Left ventricle myocardium superior (tissue), 1 donor: ENCODE results near the gene ACTG1. TPM values are rescaled to one million over a fixed set of nuclear protein-coding genes. Genes with fewer than 3 reads are reported as not detected.
"Not testable (repeated sequence)": the region's sequence is repeated elsewhere in the genome, so short reads cannot be mapped to it uniquely, and the experiment has no call there.

Source experiments
- ATAC-seq: fragments of 200-7000 bp; cut with Tn5 transposase; one replicate; pipeline ENCODE4 v1.9.1; 2020; ENCODE audit warnings: mild to moderate bottlenecking, moderate library complexity
- DNase-seq: peaks from one replicate; pipeline ENCODE4 v3.0.0-alpha.2; 2020
- intact Hi-C: fragments of 100-400 bp; cut with micrococcal nuclease; formaldehyde crosslinking; loops from one replicate; pipeline ENCODE4 v1.11.0; 2022
- total RNA-seq: library from RNA; stranded (reverse); fragmentation: NEBNext Ultra II Directional; extraction: Animal tissue kit (Norgen Biotek cat#: 25700); gene quantifications from one replicate; pipeline ENCODE4 v1.2.1, GENCODE V29; 2021
- donor health status: DM: no; HTN: yes; CAD: no; lungs with severe emphysema.

Gene ACTG1
- total RNA-seq, 1 donor from 2014 or later: 357 TPM

DNA sequence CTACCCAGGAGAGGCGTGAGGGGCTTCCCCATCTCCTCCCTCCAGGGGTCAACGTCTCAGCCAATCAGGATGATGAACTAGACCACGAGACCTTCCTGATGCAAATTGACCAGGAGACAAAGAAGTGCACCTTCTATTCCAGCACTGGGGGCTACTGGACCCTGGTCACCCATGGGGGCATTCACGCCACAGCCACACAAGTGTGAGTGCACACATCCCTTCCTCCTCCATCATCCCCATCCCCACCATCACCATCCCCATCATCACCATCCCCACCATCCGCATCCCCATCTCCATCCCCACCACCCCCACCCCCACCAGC lies 22.4 kb upstream of the ACTG1 start:
- DNase-seq (no peak), ATAC-seq (no peak)
- intact Hi-C loops: no loop called here

DNA sequence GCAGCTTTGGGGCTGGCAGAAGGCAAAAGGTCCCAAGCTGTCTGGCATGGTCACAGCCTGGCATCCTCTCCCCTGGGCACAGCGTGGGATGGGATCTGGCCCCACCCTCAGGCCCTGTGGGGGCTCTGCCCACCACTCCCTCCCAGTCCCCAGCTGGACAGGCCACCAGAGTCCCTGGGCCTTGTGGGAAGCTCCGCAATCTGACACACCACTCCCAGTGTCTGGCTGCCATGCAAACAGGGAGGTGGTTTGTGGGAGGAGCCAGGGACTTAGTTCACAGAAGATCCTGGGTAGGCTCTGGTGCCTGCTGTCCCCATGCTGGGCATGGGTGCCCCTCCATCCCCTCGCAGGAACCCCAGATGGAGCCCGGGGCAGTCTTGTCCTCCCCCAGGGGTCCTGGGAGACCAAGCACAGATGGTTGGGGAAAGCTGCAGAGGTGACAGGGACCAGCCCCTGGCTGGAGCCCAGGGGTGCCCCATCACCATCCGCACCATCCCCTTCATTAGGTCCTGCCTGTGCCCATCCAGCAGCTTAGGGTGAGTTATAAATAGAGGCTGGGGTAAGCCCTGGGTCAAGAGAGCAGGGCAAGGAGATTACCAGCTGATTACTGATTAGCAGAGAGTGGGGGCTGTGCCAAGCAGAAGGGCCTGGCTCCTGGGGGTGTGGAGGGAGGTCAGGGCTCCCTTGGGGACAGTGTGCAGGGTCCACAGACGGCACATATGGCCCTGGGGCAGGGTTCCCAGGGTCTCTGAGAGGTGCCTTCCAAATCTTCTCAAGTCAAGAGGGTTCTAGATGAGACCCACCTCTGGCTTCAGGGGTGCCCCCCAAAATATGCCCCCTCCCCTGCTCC lies 21.8 kb upstream of the ACTG1 start:
- ATAC-seq (no peak), DNase-seq (no peak)
- intact Hi-C loops: no loop called here

DNA sequence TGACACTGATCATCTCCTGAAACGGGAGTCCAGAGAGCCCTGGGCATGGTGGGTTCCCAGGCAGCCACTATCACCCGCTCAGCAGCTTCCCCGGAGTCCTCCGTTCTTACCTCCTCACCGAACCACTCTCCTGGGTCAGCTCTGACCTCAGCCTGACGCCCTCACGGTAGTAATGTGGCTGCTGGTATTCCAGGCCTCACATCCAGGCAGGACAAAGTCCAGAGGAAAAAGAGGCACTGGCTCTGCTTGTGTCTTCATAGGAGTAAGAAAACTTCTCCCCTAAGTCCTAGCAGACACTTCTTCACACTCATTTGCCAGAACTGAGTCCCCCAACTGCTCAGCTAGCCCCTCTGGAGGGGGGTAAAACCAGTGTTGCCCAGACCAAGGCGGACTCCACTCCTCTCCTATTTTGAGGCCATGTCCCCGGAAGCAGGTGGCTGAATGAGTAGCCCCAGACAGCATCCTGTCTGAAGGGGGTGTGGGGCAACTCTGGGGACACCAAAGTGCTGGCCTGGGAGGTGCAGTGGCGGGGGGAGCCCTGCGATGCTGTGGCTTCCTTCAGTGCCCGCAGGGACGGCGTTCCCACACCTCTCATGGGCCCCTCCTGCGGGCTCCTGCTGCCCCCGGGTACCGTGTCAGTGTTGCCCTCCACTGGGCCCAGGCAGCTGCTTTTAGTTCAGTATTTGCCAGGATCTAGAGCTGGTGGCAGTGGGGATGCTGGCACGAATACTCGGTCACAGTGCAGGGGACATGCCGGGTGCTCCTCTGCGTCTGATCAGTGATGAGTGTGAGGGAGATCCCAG lies 20.9 kb upstream of the ACTG1 start:
- no peak for DNase-seq
- intact Hi-C loops: no loop called here
- no peak for ATAC-seq

DNA sequence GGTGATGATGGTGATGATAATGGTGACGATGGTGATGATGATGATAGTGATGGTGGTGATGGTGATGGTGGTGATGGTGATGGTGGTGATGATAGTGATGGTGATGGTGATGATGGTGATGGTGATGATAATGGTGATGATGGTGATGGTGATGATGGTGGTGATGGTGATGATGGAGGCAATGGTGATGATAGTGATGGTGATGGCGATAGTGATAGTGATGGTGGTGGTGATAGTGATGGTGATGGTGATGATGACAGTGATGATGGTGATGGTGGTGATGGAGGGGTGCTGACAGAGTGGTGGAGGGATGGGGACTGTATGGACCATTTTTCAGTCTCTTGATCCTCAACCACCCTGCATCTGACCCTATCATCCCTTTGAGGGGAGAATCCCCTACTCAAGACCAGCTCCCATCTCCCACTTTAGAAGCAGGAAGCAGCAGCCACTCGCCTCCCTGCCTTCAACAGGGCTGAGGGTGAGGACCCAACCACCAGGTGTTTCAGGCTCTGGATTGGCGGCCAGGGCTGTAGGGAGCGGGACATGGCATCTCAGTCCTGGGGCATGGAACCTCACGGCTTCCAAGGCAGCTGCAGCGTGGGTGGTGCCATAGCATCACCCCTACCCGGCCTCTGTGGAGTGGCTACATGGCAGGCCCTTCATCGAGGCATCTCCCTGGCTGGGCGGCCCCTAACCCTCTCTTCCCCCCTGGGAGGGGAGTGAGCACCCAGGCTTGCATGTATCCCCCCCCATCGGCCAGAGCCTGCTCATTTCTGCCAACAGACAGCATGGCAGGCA lies 20.1 kb upstream of the ACTG1 start:
- DNase-seq (no peak), ATAC-seq (no peak)
- intact Hi-C loops: no loop called here

DNA sequence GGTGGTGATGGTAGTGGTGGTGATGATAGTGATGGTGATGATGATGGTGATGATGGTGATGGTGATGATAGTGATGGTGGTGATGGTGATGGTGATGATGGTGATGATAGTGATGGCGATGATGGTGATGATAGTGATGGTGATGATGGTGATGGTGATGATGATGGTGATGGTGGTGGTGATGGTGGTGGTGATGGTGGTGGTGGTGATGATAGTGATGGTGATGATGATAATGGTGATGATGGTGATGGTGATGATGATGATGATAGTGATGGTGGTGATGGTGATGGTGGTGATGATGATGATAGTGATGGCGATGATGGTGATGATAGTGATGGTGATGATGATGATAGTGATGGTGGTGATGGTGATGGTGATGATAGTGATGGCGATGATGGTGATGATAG lies 19.4 kb upstream of the ACTG1 start:
- DNase-seq, ATAC-seq, intact Hi-C loops: not testable (repeated sequence)

DNA sequence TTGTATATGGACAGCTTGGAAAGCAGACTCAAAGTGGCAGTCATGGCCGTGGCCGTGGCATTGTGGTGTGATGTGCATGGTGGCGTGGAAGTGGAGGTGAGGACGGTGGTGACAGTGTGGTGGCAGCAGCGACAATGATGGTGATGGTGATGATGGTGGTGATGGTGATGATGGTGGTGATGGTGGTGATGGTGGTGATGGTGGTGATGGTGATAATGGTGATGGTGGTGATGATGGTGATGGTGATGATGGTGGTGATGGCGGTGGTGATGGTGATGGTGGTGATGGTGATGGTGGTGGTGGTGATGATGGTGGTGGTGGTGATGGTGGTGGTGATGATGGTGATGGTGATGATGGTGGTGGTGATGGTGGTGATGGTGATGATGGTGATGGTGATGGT lies 18.4 kb upstream of the ACTG1 start:
- DNase-seq, intact Hi-C loops: not testable (repeated sequence)

DNA sequence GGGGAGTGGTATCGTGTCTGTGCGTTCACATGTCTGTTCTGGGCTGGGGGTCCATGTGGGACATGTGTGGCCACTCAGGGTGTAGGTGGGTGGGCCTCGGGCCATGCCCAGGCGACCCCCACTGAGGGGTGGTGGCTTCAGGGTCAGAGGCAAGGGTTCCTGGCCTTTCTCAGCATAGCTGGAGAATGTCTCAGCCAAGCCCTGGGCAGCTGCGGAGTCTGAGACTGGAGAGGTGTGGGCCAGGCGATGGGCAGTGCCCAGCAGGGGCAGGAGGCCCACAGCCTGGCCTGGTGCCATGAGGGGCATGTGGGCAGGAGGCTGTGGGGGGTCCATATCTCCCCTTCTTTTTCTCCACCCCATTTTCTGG lies 16.8 kb upstream of the ACTG1 start:
- no peak for DNase-seq

More for the DNA sequence above, 18.4 kb upstream of the ACTG1 start:
- ATAC-seq: not testable (repeated sequence)

DNA sequence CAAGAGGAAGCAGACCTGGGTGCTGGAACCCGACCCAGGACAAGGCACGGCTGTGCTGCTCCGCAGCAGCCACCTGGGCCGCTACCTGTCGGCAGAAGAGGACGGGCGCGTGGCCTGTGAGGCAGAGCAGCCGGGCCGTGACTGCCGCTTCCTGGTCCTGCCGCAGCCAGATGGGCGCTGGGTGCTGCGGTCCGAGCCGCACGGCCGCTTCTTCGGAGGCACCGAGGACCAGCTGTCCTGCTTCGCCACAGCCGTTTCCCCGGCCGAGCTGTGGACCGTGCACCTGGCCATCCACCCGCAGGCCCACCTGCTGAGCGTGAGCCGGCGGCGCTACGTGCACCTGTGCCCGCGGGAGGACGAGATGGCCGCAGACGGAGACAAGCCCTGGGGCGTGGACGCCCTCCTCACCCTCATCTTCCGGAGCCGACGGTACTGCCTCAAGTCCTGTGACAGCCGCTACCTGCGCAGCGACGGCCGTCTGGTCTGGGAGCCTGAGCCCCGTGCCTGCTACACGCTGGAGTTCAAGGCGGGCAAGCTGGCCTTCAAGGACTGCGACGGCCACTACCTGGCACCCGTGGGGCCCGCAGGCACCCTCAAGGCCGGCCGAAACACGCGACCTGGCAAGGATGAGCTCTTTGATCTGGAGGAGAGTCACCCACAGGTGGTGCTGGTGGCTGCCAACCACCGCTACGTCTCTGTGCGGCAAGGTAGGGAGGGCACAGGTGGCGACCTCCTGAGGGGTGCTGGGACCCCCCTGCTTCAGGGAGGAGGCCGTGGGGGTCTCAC lies 16.2 kb upstream of the ACTG1 start:
- intact Hi-C loops: no loop called here
- DNase-seq (peak; percentile 27), ATAC-seq (no peak)

More for the DNA sequence above, 16.8 kb upstream of the ACTG1 start:
- intact Hi-C loops: no loop called here
- ATAC-seq: no peak

DNA sequence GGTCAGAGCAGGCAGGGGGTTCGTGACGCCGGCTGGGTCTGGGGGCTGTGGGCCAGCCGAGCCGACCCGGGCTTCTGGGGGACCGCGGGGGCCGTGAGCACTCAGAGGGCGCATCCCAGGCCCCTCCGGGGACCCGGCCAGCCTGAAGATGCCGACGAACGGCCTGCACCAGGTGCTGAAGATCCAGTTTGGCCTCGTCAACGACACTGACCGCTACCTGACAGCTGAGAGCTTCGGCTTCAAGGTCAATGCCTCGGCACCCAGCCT lies 15.7 kb upstream of the ACTG1 start:
- intact Hi-C loops: no loop called here
- ATAC-seq (no peak), DNase-seq (peak; percentile 26)

DNA sequence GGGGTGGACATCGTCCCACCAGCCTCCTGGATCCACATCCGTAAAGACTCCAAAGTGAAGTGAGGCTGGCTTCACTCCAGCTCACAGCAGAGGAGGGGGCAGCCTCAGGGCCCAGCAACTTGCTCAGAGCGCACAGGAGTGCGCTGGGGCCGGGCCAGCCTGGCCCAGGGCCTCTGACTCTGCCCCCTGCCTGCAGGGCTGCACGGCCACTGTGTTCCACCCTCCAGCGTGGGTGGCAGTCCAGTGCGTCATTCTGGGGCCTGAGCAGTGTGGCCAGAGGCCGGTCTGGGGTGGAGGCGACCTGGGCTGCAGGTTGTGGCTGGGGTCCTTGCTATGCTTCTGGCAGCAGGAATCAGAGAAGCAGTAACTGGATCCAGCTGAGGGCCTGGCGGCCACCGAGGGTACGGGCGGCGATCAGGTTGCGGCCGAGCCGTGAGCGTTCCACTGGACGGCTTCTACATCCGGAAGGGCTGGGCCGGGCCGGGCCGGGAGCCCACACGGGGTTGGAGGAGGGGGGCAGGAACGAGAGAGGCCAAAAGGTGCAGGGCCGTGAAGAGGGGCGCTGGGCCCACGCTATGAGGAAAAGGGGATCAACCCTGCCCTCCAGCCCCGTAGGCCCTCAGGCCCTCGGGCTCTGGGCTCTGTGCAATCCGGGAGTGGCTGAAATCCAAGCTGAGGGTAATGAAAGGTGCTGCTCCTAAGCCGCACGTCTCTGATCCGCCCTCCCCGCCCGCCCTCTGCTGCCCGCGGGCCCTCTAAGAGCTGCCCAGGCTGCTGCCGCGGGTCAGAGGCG lies 15.2 kb upstream of the ACTG1 start, which contains the start of gene FSCN2:
Gene FSCN2 (plus strand): TSS at position 787 of the 793 bp plus-strand sequence. CDS start 155 bp downstream, outside the sequence.
- DNase-seq (peak; percentile 28), ATAC-seq (peak; percentile 9)
- intact Hi-C loops: no loop called here

DNA sequence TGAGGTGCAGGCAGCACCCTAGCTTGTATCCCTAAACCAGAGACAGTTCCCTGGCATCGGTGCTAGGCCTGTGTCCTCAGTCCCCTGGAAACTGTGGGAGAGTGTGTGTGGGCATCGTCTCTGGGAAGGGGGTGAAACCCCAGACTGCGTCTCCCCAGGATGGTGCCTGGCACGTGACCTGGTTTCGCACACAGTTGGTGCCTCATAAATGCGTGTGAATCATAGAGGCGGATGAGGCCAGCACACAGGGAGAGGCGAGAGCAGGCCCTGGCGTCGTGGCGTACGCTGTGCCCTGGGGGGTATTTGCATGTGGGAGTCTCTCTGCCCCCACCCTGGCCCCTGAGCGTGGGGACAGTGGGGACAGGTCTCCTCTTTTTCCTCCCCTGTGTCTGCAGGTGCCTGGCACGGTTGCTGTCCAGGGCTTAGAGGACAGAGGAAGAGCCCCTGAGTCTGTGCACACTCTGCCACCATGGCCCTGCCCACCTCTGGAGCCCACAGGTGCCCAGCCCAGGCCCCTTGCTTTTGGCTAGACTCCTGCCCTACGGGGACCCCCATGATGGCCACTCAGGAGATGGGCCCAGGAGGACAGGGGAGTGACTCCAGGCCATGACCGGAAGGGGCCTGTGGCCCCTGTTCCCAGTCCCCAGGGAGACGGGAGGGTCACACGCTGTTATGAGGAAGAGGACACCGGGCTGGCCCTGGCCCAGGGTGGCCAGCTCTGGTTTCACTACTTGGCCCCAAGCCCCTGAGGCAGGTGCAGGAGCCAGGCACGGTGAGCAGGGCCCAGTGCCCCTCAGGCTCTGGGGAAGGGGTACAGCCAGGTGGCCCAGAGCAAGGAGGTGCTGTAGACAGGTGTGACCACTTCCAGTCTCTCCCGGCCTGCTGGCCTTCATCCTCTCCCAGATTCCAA lies 14.3 kb upstream of the ACTG1 start:
- ATAC-seq (no peak), DNase-seq (peak; percentile 15)
- intact Hi-C loops: no loop called here

DNA sequence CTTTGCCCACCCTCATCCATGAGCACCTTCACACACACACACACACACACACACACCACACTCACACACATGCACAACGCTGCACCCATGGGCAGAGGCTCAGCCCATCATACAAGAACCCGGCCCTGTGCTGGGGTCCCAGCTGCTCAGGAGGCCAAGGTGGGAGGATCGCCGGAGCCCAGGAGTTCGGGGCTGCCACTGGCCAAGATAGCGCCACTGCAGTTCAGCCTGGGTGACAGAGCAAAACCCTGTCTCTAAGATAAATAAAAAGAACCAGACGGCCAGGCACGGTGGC lies 12.2 kb upstream of the ACTG1 start:
- intact Hi-C loops: no loop called here
- ATAC-seq (no peak), DNase-seq (no peak)

DNA sequence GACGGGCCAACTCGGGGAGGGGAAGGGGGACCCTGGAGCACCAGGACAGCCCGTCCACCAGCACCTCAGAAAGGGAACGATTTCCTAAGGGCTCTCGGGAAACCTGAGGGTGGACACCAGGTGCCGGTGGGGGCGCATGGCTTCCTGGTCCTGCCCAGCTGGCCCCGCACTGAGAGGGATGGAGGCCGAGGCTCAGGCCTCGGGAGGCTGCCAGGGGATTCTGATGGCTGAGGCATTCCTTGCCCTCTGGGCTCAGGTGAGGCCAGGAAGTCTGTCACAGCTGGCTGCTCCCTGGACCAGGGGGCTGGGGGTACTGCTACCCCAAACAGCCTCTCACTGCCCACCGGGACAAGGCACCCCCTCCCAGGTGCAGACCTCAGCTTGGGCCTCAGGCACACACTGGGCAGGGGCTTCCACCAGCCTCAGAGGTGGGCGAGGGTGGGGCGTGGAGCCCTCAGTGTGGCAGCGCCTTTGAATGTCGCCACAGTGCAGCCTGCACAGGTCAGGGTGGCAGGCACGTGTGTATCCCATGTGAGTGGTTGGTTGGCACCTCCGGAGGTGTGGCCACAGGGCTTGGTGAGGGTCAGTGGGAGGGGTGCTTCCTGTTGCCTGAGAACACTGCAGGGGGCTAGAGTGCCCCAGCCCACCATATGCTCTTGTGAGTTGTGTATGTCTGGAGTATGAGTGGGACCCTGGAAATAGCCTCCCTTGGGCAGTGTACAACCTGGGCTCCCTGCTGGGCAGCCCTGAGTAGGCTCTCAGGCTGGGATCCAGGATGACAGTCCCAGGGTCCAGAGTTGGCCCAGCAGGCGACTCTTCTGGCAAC lies 11.7 kb upstream of the ACTG1 start:
- intact Hi-C loops: no loop called here
- ATAC-seq (no peak), DNase-seq (peak; percentile 11)

DNA sequence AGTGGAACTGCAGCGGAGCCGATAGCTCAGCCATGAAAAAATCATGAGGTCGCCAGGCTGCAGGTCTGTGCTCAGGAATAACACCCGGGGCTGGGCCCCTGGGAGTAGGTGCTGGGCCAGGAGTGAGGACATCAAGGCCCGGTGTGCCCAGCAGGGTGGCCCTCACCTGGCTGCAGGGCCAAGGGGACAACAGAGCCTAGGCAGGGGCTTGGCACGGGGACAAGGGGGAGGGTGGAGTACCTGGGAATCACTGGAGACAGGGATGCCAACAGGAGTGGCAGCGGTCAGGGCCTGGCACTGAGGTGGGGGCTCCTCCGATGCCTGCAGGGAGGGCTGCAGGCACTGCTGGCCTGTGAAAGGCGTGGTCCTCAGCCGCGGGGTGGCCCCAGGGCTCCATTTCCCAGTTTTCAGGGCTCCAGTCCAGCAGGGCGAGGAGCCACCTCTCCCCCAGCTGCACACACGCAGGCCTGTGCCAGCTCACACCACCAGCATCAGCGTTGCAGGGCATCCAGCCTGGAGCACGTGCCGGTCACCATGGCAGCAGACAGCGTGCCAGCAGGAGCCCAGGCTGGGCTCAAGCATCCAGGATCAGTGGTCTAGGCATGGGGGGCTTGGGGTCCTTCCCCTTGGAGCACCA lies 10.9 kb upstream of the ACTG1 start:
- DNase-seq: peak; percentile 70
- intact Hi-C loops: no loop called here
- peak; percentile 50 for ATAC-seq

DNA sequence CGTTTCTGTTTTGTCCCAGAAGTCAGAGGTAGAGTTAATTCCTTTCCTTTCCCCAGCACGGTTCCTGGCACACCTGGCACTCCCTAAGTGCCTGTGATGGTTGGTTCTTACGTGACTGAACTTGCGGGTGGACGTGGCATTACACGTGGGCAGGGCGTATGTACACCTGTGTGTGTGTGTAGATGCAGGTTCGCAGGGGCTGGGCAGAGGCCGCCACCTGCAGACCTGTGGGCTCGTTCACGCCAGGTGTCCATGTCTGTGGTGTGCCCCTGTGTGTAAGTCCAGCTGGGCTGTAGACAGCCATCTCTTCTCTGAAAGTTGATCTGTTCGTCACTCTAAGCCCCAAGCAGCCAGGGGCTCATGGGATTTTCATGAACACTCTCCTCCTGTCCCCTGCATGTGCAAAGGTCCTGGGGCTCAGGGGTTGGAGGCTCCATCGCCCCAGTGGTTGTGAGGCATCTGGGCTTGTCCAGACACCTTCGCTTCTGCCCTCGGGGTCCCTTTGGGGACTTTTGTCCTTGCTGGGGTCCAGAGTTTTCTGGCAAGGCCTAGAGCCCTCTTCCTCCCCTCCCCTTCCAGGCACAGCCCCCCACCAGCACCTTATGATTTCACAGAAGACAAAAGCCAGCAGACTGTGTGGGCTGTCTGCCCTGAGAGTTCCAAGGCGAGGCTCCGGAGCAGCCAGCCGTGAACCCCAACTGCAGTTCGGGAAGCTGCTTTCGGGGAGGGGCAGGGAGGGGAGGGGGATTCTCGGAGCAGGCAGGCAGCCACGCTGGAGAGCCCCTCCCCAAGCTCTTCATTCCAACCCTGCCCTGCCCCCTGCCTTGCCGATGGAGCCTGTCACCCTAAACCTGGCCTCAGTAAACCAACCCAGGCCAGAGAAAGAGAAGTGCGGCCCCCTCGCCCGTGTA lies 10.1 kb upstream of the ACTG1 start:
- ATAC-seq: no peak
- intact Hi-C loops: no loop called here
- peak; percentile 21 for DNase-seq
